IPS-NIHi7 (cell line): ENCODE measurements around the gene RAD51B.

Source experiments
- DNase-seq: peaks from one replicate; pipeline ENCODE4 v3.0.0; 2012; ENCODE audit warnings: mixed read lengths; ENCODE audit errors: extremely low spot score

RAD51B gene

GRCh38 chr14:68573722-68574121 is 754.1 kb downstream of the RAD51B start:
- DNase-seq, result no peak

DNA sequence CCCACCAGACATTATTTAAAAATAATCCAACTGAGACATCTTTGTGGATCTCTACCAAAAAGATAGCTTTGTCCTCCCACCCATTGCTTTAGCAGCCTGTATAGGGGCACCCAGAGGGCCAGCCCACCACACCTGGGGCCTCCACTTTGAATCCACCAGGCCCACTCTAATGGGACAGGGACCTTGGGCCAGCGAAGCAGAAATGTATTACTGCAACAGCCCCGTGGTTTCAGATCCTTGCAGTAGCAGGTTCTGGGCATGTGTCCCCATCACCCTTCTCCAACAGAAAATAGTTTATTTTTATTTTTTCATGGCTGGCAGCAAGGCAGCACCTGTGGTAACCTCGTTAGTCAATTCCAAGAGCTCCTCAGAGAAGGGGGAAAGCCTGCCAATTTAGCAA is 754.9 kb downstream of the RAD51B start:
- no peak for DNase-seq

- no peak for DNase-seq
These were observed 755.3 kb downstream of the RAD51B start for GRCh38 chr14:68574906-68575305.

GRCh38 chr14:68575426-68575825 is 755.8 kb downstream of the RAD51B start:
- no peak for DNase-seq

DNA sequence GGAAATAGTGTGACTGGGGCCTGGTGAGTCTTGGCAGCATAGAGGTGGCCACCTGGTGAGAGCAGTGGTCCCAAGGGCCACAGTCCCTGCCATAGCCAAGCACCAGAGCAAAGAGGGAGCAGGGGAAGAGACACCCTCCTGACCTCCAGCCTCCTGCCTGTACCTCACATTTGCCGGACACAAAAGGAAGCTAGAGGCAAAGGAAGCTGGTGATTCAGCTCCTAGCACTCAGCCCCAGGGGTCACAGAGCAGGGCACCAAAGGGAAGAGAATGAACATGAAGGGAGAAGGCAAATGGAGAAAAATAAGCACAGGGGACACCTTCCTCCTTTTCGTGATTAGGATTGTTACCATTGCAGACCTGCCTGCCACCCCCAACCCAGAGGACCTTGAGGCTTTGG is 756.5 kb downstream of the RAD51B start:
- no peak for DNase-seq

GRCh38 chr14:68576496-68577244 is 757.1 kb downstream of the RAD51B start:
- DNase-seq, result no peak

DNA sequence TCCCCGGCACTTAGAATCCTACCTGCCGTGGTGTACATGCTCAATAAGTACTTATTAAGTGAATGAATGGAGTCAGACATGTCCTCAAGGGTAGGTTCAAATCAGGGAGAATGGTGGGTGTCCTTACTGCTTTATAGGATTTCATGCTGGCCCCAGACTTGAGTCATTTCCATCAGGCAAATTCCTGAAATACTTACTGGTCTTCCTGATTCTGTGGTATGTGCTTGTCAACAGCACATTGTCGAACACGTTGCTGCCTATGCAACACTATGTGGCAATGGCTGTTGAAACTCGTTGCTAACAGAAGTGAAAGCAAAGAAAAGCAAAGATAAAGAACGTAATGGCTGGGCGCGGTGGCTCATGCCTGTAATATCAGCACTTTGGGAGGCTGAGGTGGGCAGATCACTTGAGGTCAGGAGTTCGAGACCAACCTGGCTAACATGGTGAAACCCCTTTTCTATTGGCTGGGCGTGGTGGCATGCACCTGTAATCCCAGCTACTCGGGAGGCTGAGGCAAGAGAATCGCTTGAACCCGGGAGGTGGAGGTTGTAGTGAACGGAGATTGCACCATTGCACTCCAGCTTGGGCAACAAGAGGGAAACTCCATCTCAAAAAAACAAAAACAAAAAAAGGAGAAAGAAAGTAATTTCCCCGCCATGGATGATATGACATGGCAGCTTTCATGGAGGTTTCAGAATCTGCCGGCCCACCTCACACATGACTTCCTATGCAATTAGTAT is 758.4 kb downstream of the RAD51B start:
- peak; percentile 42 for DNase-seq

- DNase-seq, result no peak
These were observed 759.0 kb downstream of the RAD51B start for GRCh38 chr14:68578597-68578996.

GRCh38 chr14:68580096-68580645 is 760.6 kb downstream of the RAD51B start:
- DNase-seq, result no peak

- DNase-seq, result no peak
These were observed 761.1 kb downstream of the RAD51B start for GRCh38 chr14:68580671-68581070.

- no peak for DNase-seq
These were observed 764.1 kb downstream of the RAD51B start for GRCh38 chr14:68583548-68584280.

DNA sequence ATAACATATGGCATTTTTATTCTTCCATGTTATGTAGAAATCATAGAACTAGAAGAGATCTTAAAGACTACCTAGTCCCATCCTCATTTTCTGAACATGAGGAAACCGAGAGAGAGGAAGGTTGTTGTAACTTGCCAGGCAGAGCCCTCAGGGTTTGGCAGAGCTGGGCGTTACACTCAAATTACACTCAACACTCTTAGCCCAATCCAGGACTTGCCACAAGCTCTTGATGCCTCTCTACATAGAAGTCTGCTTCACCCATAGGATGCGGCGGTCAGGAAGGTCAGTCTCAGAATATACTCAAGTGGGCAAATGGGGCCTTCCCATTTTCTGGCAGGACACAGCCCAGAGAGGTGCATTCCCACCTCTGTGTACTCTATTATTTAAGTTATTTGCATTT is 765.2 kb downstream of the RAD51B start:
- no peak for DNase-seq

DNA sequence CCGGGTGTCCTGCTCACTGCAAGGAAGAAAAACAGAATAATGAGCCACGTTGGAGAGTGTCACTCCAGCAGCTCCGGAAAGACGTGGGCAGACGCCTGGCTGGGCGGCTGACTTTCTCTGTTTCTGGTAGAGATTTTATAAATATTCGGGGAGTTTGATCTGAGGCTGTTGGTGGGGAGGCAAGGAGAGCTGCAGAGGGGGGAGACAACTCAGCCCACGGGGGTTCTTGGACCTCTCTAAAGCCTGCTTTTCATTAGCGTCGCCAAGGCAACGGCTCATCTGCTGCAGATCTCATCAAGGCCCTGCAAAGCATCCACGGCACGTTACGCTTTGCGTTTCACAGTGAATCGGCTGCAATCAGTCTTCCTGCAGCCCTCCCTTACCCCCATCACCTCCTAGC is 766.1 kb downstream of the RAD51B start:
- DNase-seq, result no peak

DNA sequence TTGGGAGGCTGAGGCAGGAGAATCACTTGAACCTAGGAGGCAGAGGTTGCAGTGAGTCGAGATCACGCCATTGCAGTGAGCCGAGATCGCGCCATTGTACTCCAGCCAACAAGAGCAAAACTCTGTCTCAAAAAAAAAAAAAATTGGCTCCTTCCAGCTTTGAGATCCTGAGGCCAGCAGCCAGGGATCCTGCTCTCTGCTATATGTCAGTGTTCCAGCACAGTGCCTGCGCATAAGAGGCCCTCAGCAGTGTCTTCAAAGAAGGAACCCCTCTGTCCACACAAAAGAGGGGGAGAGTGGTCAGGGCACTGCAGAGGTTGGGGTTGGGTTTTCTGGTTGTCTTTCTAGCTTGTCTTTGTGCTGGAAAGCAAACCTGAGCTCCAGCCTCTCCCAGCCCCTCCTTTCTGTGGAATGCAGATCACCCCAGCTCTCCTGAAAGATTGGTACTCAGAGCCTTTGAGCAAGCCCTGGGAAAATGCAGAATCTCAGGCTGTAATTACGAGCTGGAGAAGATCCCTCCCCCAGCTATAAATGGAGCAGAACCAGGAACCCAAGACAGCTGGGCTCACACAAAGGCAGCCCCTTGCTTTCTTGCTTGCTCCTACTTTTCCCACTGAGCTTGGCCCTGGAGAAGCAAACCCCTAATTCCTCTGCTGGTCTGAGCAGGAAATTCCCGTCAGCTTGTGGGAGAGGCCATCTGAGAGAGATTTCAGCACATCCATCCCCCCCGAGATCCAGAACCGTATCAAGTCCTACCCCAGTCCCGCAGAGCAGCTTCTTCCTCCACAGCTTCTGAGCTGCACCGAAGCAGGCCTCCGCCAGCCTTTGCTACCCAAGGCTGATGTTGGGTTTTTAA is 767.5 kb downstream of the RAD51B start:
- no peak for DNase-seq

DNA sequence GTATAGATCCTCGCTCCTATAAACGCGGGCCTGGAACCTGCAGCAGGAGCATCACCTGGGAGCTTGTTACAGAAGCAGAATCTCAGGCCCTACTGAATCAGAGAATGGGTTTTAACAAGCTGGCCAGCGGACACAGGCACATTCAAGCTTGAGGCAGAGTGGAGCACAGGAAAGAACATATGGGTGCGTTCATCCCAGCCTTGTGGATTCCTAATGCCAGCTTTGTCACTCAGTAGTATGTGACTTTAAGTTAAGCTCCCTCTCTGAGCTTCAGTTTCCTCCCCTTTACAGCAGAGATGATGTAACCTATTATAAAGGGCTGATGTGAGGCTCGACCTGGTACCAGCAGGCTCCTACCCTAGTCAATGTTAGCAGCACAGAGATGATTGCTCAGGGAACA is 768.4 kb downstream of the RAD51B start:
- DNase-seq, result no peak

- no peak for DNase-seq
These were observed 770.0 kb downstream of the RAD51B start for GRCh38 chr14:68589447-68590200.

DNA sequence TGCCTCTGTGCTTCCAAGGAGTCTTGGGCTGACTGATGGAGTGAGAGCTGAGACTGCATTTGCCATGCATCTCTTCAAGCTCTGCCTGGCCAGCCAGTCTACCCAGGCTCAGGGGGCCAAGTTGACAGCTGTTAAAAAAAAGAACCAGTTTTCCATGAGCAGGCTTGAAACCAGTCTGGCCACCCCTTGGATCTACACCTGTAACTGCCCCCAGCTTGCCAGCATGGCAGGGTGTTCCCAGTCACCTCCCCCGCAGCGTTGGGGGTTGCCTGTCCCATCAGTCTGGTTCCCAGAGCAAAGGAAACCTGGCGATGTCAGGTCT is 770.6 kb downstream of the RAD51B start:
- DNase-seq, result no peak

- no peak for DNase-seq
These were observed 772.2 kb downstream of the RAD51B start for GRCh38 chr14:68591786-68592185.

DNA sequence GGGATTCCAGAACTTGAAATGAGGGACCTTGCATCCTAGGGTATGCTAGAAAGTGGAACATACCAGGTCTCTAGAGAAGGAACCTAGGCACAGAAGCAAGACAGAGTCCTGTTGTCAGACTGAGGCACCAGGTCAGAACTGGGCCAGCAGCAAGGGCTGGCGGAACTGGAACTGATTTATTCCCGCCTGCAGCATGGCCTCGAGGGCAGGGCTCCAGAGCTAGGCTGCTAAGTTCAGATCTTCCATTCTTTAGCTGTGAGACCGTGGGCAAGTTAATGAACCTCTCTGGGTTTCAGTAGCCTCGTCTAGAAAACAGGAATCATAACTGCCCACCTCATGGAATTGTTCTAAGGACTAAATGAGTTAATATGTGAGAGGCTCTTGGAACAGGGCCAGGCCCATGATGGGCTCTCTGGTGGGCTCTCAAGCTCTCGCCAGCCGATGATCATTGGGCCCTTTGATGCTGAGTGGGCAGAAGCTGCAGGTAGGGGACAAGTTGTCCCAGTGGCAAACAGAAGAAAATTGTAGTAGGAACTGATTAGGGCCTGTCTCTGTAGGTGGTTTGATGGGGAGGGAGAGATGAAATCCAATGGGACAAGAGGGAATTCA is 773.5 kb downstream of the RAD51B start:
- no peak for DNase-seq

DNA sequence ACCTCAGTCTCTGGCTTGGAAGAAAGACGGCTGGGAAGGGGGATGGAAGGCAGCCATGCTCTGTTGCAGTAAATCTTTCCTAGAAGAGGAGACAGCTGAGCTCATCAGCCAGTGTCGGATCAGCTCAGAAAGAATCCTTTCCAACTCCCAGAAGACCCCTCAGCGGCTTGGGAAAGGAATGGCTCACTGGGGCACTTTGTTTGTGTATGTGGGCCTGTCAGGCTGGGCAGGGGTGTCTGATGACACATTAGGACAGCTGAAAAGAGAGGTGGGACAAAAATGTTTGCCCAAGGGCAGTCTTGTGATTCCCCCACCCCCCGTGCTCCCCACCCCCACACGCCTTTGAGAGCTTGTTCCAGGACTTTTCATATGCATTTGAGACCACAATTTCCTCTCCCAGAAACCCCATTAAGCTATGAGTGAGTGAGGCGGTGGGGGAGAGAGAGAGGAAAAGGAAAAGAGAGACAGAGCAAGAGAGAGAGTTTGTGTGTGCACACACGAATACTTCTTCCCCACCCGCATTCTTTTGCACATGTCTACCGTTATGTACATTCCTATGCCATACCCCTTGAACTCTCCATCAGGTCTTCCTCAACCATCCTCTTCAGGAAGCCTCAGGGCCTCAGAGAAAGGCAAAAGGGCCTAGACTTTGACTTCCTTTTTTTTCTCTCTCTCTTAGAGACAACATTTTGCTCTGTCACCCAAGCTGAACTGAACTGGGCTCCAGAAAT is 774.4 kb downstream of the RAD51B start:
- DNase-seq, result peak; percentile 59
